HUES48 (cell line): ENCODE results near the gene KLHL13.
"Not testable (repeated sequence)": the region's sequence is repeated elsewhere in the genome, so short reads cannot be mapped to it uniquely, and the experiment has no call there.

ENCODE experiments used
- H3K27ac ChIP-seq: one replicate; pipeline ENCODE4 v1.7.0; 2013; ENCODE audit warnings: low read depth, low read length, inconsistent platforms
- H3K27me3 ChIP-seq: 2 replicates; pipeline ENCODE4 v1.6.1; 2013; ENCODE audit warnings: mild to moderate bottlenecking, low read length; ENCODE audit not compliant: control insufficient read depth, insufficient read depth
- H3K36me3 ChIP-seq: 2 replicates; pipeline ENCODE4 v1.6.1; 2013; ENCODE audit warnings: low read length; ENCODE audit not compliant: control insufficient read depth, insufficient read depth
- H3K4me1 ChIP-seq: 2 replicates; pipeline ENCODE4 v1.6.1; 2013; ENCODE audit warnings: mild to moderate bottlenecking, low read length; ENCODE audit not compliant: control insufficient read depth, insufficient read depth
- H3K4me3 ChIP-seq: 2 replicates; pipeline ENCODE4 v1.5.1; 2013; ENCODE audit warnings: mild to moderate bottlenecking, low read depth, low read length
- H3K9ac ChIP-seq: 2 replicates; pipeline ENCODE4 v1.6.1; 2013; ENCODE audit warnings: mild to moderate bottlenecking, low read depth, low read length, moderate library complexity
- H3K9me3 ChIP-seq: 2 replicates; pipeline ENCODE4 v1.6.1; 2013; ENCODE audit warnings: low read length; ENCODE audit not compliant: control insufficient read depth, insufficient read depth

Gene KLHL13

GRCh38 chrX:118026631-118027030, 90.0 kb downstream of the KLHL13 start:
- Histone ChIP-seq H3K9ac (no peak overlapping the region), H3K9me3 (peaks cover 3% of the 10 kb centered on the region; the same call in 1 of the 2 replicates), H3K4me1 (no peaks in the 10 kb centered on the region), H3K36me3 (no peaks in the 10 kb centered on the region), H3K27me3 (no peaks in the 10 kb centered on the region), H3K4me3 (no peak overlapping the region), H3K27ac (no peak overlapping the region)

DNA sequence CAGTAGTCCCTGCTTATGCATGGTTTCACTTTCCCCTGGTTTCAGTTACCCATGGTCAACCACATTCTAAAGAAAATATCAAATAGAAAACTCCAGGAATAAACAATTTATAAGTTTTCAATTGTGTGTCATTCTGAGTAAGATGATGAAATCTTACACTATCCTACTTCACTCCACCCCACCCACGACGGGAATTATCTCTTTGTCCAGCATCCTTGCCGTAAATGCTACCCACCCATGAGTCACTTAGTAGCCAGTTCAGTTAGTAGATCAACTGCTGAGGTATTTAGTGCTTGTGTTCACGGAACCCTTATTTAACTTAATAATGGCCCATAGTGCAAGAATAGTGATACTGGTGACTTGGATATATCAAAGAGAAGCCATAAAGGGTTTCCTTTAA, 91.4 kb downstream of the KLHL13 start:
- H3K9me3 ChIP-seq, result no peaks in the 10 kb centered on the region; the same call in 1 of the 2 replicates

GRCh38 chrX:118024482-118024881, 92.1 kb downstream of the KLHL13 start:
- H3K27me3 ChIP-seq, result no peaks in the 10 kb centered on the region
- no peak overlapping the region for H3K27ac ChIP-seq
- H3K9ac ChIP-seq, result no peak overlapping the region
- H3K4me1 ChIP-seq, result no peaks in the 10 kb centered on the region
- H3K36me3 ChIP-seq, result no peaks in the 10 kb centered on the region
- H3K9me3 ChIP-seq, result no peaks in the 10 kb centered on the region; the same call in 1 of the 2 replicates
- no peak overlapping the region for H3K4me3 ChIP-seq

More for the DNA sequence above, 91.4 kb downstream of the KLHL13 start:
- H3K9ac ChIP-seq, result no peak overlapping the region
- H3K4me1 ChIP-seq, result no peaks in the 10 kb centered on the region
- H3K36me3 ChIP-seq, result no peaks in the 10 kb centered on the region
- H3K4me3 ChIP-seq, result no peak overlapping the region
- no peak overlapping the region for H3K27ac ChIP-seq
- H3K27me3 ChIP-seq, result no peaks in the 10 kb centered on the region

DNA sequence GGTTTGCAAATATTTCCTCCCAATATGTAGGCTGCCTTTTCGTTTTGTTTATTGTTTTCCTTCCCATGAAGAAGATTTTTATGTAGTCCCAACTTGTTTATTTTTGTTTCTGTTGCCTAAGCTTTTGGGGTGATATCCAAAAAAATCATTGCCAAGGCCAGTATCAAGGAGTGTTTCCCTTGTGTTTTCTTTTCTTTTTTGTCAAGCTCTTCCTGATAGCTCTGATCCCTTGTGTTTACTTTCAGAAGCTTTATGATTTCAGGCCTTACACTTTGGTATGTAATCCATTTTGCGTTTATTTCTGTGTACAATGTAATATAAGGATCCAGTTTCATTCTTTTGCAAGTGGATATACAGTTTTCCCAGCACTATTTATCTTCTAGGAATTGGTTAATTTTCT, 93.9 kb downstream of the KLHL13 start:
- H3K9ac ChIP-seq, result no peak overlapping the region
- H3K27ac ChIP-seq, result no peak overlapping the region
- no peaks in the 10 kb centered on the region; the same call in 1 of the 2 replicates for H3K9me3 ChIP-seq
- H3K36me3 ChIP-seq, result no peaks in the 10 kb centered on the region
- H3K4me3 ChIP-seq, result no peak overlapping the region
- no peaks in the 10 kb centered on the region for H3K4me1 ChIP-seq
- no peaks in the 10 kb centered on the region for H3K27me3 ChIP-seq

DNA sequence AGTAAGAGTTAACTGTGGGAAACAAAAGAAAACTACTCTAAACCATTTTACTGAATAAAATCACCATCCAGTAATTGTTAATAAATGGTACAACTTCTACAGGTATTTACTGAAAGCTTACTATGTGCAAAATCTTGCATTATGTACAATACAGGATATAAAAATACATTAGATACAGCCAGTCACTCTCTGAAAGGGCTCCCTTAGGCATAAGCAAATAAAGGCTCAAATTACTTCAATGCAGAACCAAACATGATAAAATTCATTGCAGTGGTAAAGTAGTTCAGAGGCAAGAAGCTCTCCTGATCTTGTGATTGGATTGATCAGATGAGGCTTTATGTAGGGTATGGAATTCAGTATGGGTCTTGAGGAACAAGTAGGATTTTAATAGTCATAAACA, 100.2 kb downstream of the KLHL13 start:
- H3K9me3 ChIP-seq, result peaks cover 13% of the 10 kb centered on the region; the same call in 1 of the 2 replicates
- no peak overlapping the region for H3K9ac ChIP-seq
- H3K4me1 ChIP-seq, result no peaks in the 10 kb centered on the region
- no peak overlapping the region for H3K27ac ChIP-seq
- H3K4me3 ChIP-seq, result no peak overlapping the region
- no peaks in the 10 kb centered on the region for H3K27me3 ChIP-seq
- H3K36me3 ChIP-seq, result no peaks in the 10 kb centered on the region

DNA sequence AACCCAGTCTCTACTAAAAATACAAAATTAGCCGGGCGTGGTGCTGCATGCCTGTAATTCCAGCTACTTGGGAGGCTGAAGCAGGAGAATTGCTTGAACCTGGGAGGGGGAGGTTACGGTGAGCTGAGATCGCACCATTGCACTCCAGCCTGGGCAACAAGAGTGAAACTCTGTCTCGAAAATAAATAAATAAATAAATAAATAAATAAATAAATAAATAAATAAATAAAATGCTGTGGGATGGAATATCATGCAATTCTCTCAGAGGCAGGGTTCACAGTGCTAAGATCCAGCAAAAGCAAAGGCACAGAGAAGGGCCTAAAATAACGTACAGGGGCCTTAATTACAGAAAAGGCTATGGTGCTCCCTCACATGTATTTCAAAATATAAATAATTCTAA, 114.2 kb downstream of the KLHL13 start:
- not testable (repeated sequence) for H3K27me3 ChIP-seq, H3K27ac ChIP-seq, H3K9ac ChIP-seq, H3K4me3 ChIP-seq, H3K4me1 ChIP-seq, H3K36me3 ChIP-seq, H3K9me3 ChIP-seq

DNA sequence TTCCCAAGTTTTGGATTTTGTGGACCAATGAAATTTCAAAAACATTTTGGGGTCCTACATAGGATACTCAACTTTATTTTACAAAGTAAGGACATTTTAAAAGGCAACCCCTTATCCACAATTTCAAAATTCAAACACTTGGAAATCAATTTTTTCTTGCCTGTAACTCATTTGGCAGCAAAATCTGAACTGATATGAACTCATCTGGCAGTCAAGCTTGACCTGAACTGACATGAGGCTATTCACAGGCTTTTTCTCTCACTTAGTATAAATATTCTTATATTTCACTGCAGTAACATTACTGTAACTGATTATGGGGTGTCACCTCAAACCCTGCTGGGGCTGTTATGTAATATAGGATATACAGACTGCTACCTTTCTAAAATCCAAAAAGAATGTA, 116.1 kb downstream of the KLHL13 start:
- Histone ChIP-seq H3K27me3 (no peaks in the 10 kb centered on the region), H3K36me3 (no peaks in the 10 kb centered on the region), H3K4me3 (no peak overlapping the region), H3K9me3 (no peaks in the 10 kb centered on the region), H3K4me1 (no peaks in the 10 kb centered on the region), H3K27ac (no peak overlapping the region), H3K9ac (no peak overlapping the region)

DNA sequence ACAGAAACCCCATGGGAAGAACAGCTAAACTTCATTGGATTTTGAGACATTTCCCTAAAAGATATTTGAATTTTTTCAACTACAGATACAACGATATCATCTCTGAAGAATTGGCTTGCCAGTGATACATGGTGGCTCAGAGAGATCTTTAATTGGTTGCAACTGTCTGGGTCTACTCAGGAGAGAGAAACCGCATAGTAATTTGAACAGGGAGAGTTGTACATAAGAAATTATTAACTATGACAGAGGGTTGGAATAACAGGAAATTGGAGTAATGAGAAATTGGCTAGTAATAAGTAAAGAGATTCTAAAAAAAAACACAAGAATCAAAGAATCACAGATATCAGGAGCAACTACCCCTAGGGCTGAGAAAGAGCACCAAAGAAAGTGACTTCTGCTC, 118.4 kb downstream of the KLHL13 start:
- Histone ChIP-seq H3K27ac (no peak overlapping the region), H3K4me3 (no peak overlapping the region), H3K4me1 (no peaks in the 10 kb centered on the region), H3K36me3 (no peaks in the 10 kb centered on the region), H3K27me3 (no peaks in the 10 kb centered on the region), H3K9ac (no peak overlapping the region), H3K9me3 (no peaks in the 10 kb centered on the region)

DNA sequence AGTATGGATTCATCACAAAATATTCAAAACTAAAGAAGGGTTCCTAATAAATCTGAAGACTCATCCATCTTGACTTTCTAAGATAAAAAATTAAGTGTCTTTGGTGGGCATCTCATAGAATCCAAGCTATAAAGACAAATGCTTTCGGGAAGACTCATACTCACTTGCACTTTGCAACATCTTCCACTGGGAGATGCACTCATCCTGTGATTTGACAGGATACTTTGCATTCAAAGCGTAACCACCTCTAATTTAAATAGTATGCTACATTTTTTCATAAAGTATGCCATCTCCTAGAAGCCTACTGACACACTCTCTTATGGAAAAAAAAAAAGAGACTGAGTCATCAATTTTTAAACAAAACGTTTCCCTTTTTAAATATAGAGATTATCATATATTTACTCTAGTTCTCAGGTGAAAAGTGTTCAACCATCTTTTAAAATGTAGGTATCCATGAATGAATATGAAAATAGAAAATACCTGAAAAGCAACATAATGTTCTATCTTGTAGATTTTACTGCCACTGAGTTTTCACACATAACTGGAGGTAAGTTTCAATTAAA, 119.6 kb downstream of the KLHL13 start:
- Histone ChIP-seq H3K9me3 (no peaks in the 10 kb centered on the region), H3K4me1 (no peaks in the 10 kb centered on the region), H3K27ac (no peak overlapping the region), H3K9ac (no peak overlapping the region), H3K4me3 (no peak overlapping the region), H3K27me3 (no peaks in the 10 kb centered on the region), H3K36me3 (no peaks in the 10 kb centered on the region)

DNA sequence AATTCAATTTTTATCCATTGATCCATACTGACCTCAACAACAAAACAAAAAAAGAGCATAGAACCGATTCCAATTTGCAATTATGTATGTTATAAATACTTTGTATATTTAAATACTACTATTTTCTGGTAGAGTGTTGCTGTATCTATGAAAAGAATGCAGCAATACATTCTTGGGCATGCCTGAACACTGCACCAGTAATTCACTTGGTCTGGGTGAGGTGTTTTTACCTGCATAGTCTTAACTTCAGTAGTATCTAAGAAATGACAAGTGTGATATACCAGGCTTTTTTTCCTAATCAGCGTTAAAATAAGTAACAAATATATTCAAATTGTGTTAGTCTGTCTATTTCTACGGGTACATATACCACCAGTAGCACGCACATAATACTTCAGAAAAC, 120.2 kb downstream of the KLHL13 start:
- no peak overlapping the region for H3K4me3 ChIP-seq
- H3K36me3 ChIP-seq, result no peaks in the 10 kb centered on the region
- no peak overlapping the region for H3K9ac ChIP-seq
- H3K27me3 ChIP-seq, result no peaks in the 10 kb centered on the region
- no peaks in the 10 kb centered on the region for H3K4me1 ChIP-seq
- H3K9me3 ChIP-seq, result no peaks in the 10 kb centered on the region
- no peak overlapping the region for H3K27ac ChIP-seq

GRCh38 chrX:117995378-117995777, 121.2 kb downstream of the KLHL13 start:
- Histone ChIP-seq H3K9ac (no peak overlapping the region), H3K4me1 (no peaks in the 10 kb centered on the region), H3K4me3 (no peak overlapping the region), H3K9me3 (no peaks in the 10 kb centered on the region), H3K27me3 (no peaks in the 10 kb centered on the region), H3K36me3 (no peaks in the 10 kb centered on the region), H3K27ac (no peak overlapping the region)
